ENCODE results near the gene CHCHD3.
A peak's percentile ranks its signal among the peaks of the same experiment; 100 is the strongest.
"Not testable (repeated sequence)": the region's sequence is repeated elsewhere in the genome, so short reads cannot be mapped to it uniquely, and the experiment has no call there.

CHCHD3 gene

GRCh38 chr7:132902294-132902693 lies 179.6 kb downstream of the CHCHD3 start:
- DNase-seq (ENCODE audit: low read depth) = not testable (repeated sequence)

GRCh38 chr7:132901241-132901640 lies 180.6 kb downstream of the CHCHD3 start:
- DNase-seq (ENCODE audit: low read depth) = no peak

GRCh38 chr7:132899833-132900232 lies 182.1 kb downstream of the CHCHD3 start:
- DNase-seq (ENCODE audit: low read depth) = no peak

GRCh38 chr7:132898641-132899175 lies 183.2 kb downstream of the CHCHD3 start:
- DNase-seq (ENCODE audit: low read depth) = not testable (repeated sequence)

- no peak for DNase-seq (ENCODE audit: low read depth)
These were observed 184.7 kb downstream of the CHCHD3 start for GRCh38 chr7:132897093-132897687.

GRCh38 chr7:132895231-132895630 lies 186.7 kb downstream of the CHCHD3 start:
- no peak for DNase-seq (ENCODE audit: low read depth)

GRCh38 chr7:132893560-132893959 lies 188.3 kb downstream of the CHCHD3 start:
- DNase-seq (ENCODE audit: low read depth) = no peak

- not testable (repeated sequence) for DNase-seq (ENCODE audit: low read depth)
These were observed 189.1 kb downstream of the CHCHD3 start for GRCh38 chr7:132892744-132893143.

- no peak for DNase-seq (ENCODE audit: low read depth)
These were observed 190.3 kb downstream of the CHCHD3 start for GRCh38 chr7:132891554-132891953.

GRCh38 chr7:132882714-132883428 lies 199.0 kb downstream of the CHCHD3 start:
- DNase-seq (ENCODE audit: low read depth) = no peak

GRCh38 chr7:132881317-132881716 lies 200.6 kb downstream of the CHCHD3 start:
- DNase-seq (ENCODE audit: low read depth) = no peak

GRCh38 chr7:132879579-132879978 lies 202.3 kb downstream of the CHCHD3 start:
- DNase-seq (ENCODE audit: low read depth) = no peak

GRCh38 chr7:132878204-132878919 lies 203.5 kb downstream of the CHCHD3 start:
- no peak for DNase-seq (ENCODE audit: low read depth)

- no peak for DNase-seq (ENCODE audit: low read depth)
These were observed 204.3 kb downstream of the CHCHD3 start for GRCh38 chr7:132877573-132877972.

- no peak for DNase-seq (ENCODE audit: low read depth)
These were observed 205.3 kb downstream of the CHCHD3 start for GRCh38 chr7:132876576-132876975.

GRCh38 chr7:132872034-132872433 lies 209.9 kb downstream of the CHCHD3 start:
- no peak for DNase-seq (ENCODE audit: low read depth)

- no peak for DNase-seq (ENCODE audit: low read depth)
These were observed 210.5 kb downstream of the CHCHD3 start for GRCh38 chr7:132871419-132871818.

- no peak for DNase-seq (ENCODE audit: low read depth)
These were observed 212.6 kb downstream of the CHCHD3 start for GRCh38 chr7:132869166-132869861.

GRCh38 chr7:132866551-132866950 lies 215.3 kb downstream of the CHCHD3 start:
- DNase-seq (ENCODE audit: low read depth) = no peak

- no peak for DNase-seq (ENCODE audit: low read depth)
These were observed 215.8 kb downstream of the CHCHD3 start for GRCh38 chr7:132866144-132866531.

- DNase-seq (ENCODE audit: low read depth) = peak; percentile 71
These were observed 216.3 kb downstream of the CHCHD3 start for GRCh38 chr7:132865366-132866143.
